ENCODE measurements around the gene CEACAM16. TPM values are rescaled to one million over a fixed set of nuclear protein-coding genes. Genes with fewer than 3 reads are reported as not detected.
"Not testable (repeated sequence)": the region's sequence is repeated elsewhere in the genome, so short reads cannot be mapped to it uniquely, and the experiment has no call there.

The CEACAM16 gene, protein sequence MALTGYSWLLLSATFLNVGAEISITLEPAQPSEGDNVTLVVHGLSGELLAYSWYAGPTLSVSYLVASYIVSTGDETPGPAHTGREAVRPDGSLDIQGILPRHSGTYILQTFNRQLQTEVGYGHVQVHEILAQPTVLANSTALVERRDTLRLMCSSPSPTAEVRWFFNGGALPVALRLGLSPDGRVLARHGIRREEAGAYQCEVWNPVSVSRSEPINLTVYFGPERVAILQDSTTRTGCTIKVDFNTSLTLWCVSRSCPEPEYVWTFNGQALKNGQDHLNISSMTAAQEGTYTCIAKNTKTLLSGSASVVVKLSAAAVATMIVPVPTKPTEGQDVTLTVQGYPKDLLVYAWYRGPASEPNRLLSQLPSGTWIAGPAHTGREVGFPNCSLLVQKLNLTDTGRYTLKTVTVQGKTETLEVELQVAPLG
- not detected for total RNA-seq

DNA sequence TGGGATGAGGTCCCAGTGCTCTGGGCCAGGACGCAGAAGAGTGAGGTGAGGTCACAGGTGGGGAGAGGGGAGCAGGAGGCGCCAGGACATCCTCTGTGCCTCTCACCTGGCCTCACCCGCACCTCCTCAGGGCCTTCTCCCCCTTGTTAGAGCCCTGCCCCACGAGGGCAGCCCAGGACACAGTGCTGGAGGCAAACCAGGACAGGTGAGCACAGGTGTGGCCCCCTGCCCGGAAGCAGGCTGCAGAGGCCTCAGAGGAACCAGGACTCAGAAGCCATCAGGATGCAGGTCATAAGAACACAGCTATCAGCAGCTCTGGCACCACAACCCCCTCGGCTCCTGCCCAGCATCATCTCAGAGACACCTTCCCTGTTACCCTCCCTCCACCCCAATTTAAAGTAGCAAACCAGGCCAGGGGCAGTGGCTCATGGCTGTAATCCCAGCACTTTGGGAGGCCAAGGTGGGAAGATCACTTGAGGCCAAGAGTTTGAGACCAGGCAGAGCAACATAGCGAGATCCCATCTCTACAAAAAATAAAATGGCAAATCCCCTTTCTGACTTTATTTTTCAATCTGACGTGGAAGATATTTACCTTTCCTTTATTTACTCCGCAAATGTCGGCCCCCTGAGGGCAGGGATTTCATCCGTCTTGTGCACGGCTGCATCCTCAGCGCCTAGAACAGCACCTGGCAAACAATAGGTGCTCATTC, at the start of gene CEACAM16:
Gene CEACAM16, plus strand, starts transcription at position 660 of the 710 bp plus-strand sequence. CDS start 2,306 bp downstream, outside the sequence.
- no peak for DNase-seq

- no peak for DNase-seq
Measured at GRCh38 chr19:44649578-44650145, 49.3 kb upstream of the CEACAM16 start.

- no peak for DNase-seq
Measured at GRCh38 chr19:44653343-44653742, 45.6 kb upstream of the CEACAM16 start.

- peak; percentile 56 for DNase-seq
Measured at GRCh38 chr19:44653977-44654774, 44.8 kb upstream of the CEACAM16 start.

DNA sequence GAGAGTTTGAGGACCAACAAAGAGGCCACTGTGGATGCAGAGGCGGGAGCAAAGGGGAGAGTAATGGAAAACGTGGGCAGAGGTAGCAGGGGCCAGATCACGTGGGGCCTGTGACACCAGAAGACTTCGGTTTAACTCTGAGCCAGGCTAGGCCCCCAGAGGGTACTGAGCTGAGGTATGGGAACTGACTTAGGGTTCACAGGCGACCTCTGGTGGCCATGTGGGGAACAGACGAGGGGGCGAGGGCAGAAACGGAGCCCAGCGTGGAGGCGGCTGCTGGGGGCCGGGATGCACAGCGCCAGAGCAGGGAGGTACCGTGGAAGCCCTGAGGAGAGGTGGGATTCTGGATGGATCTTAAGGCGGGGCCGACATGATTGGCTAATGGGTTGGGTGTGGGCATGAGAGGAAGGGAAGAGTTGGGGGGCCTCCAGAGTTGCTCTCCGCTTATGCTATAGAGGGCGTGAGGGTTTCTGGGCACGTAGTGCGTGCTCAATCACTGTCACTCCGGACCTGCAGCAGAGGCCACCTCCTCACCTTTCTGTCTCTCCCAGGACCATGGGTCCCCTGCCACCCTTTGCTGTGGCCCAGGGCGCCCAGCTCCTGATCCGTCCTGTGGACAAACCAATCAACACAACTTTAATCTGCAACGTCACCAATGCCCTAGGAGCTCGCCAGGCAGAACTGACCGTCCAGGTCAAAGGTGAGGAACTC, 41.6 kb upstream of the CEACAM16 start:
- DNase-seq = peak; percentile 48

- DNase-seq = no peak
Measured at GRCh38 chr19:44658069-44658733, 40.8 kb upstream of the CEACAM16 start.

- no peak for DNase-seq
Measured at GRCh38 chr19:44660081-44660480, 38.9 kb upstream of the CEACAM16 start.

DNA sequence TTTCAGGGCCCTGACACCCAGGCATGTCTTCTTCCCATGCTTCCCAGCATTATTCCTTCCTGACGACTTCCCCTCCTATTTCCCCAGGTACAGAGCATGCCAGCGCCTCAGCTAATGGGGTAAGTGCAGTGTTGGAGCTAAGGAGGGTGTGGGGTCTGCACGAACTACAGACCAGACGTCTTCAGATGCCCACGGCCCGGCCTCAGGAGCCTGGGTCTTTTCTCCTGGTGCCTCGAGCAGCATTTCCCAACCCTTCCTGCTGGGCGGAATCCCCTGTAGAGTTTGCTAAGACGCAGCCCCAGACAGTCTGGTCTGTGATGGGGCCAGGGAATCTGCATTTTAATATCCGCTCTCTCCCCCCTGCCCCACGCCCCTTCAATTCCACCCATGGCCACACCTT, 37.7 kb upstream of the CEACAM16 start:
- DNase-seq = no peak

DNA sequence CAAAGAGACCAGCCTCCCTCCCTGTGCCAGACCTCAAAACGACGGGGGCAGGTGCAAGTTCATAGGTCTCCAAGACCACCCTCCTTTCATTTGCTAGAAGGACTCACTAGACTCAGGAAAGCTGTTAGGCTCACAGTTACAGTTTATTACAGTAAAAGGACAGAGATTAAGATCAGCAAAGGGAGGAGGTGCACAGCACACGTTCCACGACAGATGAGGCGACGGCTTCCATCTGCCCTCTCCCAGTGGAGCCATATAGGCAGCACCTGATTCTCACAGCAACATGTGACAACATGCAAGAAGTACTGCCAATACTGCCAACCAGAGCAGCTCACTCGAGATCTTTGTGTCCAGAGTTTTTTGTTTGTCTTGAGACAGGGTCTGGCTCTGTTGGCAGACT, 37.0 kb upstream of the CEACAM16 start:
- DNase-seq = no peak

- DNase-seq = no peak
Measured at GRCh38 chr19:44662691-44663385, 36.1 kb upstream of the CEACAM16 start.

DNA sequence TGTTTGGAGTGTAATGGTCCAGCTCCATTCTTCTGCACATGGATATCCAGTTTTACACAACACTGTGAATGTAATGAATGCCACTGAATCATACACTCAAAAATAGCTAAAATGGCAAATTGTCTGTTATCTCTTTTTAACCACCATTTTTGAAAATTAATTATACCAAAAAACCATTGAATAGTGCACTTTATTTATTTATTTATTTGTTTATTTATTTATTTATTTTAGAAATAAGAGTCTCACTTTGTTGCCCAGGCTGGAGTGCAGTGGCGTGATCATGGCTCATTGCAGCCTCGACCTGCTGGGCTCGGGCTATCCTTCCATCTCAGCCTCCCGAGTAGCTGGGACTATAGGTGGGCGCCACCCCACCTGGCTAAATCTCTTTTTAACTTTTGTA, 35.0 kb upstream of the CEACAM16 start:
- no peak for DNase-seq

GRCh38 chr19:44664976-44665375, 34.0 kb upstream of the CEACAM16 start:
- no peak for DNase-seq

- DNase-seq = no peak
Measured at GRCh38 chr19:44666852-44667556, 31.9 kb upstream of the CEACAM16 start.

GRCh38 chr19:44668985-44669764, 29.8 kb upstream of the CEACAM16 start:
- no peak for DNase-seq

GRCh38 chr19:44670027-44670426, 28.9 kb upstream of the CEACAM16 start:
- DNase-seq = not testable (repeated sequence)

- DNase-seq = no peak
Measured at GRCh38 chr19:44671400-44671799, 27.6 kb upstream of the CEACAM16 start, which contains the start of gene CEACAM19. CEACAM19 (plus strand) TSS chr19:44671482; CDS start chr19:44671932, 450 bp downstream.

DNA sequence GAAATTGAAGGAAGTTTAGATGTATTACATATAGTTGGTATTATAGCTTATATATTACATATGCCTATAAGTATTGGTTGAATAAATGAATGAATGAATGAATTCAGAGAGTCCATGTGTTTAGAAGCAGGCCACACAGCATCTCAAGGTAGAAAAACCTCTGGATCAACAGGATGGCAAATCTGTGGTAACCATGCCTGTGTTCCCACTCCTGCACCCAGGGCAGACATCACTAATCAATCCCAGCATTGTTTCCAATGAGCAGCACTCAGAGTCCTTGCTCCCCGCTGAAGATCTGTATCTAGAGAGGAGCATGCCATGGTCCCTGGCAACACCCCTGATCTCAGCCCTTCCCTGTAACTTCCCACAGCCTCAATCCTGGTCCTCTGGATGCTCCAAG, 26.7 kb upstream of the CEACAM16 start:
- DNase-seq = no peak

DNA sequence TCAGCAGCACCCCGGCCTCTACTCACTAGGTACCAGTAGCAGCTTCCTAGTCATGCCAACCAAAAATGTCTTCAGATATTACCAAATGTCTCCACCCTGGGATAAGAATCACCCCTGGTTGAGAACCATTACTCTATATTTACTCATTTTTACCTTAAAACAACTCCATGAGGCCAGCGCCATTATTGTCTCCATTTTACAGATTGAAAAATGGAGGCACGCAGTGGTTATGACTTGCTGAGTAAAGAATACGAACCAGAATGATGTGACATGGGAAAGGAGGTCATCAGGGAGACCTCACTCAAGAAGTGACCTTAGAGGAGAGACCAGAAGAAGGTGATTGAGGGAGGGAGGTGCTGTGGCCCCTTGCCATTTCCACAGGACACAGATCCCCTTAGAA, 25.4 kb upstream of the CEACAM16 start:
- DNase-seq = no peak

- DNase-seq = no peak
Measured at GRCh38 chr19:44675521-44675920, 23.4 kb upstream of the CEACAM16 start.
